Activated CD8-positive, alpha-beta memory T cell treated with anti-CD3 and anti-CD28 coated beads for 24 hours (primary cell): ENCODE measurements around the gene SENP6.
"Not testable (repeated sequence)": the region's sequence is repeated elsewhere in the genome, so short reads cannot be mapped to it uniquely, and the experiment has no call there.

ENCODE experiments used
- DNase-seq: peaks from one replicate; pipeline ENCODE4 v3.0.0-alpha.2; 2020

Gene SENP6

GRCh38 chr6:75673884-75674283 is 72.2 kb downstream of the SENP6 start:
- no peak for DNase-seq

DNA sequence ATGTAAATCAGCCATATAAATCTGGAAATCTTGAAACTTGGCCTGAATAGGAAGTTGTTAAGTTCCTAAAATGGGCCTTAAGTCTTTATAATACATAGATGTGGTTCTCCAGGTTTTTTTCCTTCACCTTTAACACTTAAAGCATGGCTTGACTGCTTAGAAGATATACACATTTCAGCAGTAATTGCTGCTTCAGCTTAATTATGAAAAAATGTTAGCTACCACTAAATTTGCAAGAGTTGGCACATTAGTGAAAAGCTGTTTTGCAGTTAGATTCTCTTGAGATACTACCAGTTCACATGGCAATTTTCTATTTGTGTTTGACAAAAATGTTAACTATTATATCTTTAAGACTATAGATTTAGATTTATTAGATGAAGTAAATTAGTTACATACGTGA is 74.7 kb downstream of the SENP6 start:
- DNase-seq: no peak

DNA sequence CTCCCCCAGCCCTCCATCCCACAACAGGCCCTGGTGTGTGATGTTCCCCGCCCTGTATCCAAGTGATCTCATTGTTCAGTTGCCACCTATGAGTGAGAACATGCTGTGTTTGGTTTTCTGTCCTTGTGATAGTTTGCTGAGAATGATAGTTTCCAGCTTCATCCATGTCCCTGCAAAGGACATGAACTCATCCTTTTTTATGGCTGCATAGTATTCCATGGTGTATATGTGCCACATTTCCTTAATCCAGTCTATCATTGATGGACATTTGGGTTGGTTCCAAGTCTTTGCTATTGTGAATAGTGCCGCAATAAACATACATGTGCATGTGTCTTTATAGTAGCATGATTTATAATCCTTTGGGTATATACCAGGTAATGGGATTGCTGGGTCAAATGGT is 80.9 kb downstream of the SENP6 start:
- DNase-seq: not testable (repeated sequence)

- DNase-seq: not testable (repeated sequence)
Measured at GRCh38 chr6:75683005-75683404, 81.3 kb downstream of the SENP6 start.

DNA sequence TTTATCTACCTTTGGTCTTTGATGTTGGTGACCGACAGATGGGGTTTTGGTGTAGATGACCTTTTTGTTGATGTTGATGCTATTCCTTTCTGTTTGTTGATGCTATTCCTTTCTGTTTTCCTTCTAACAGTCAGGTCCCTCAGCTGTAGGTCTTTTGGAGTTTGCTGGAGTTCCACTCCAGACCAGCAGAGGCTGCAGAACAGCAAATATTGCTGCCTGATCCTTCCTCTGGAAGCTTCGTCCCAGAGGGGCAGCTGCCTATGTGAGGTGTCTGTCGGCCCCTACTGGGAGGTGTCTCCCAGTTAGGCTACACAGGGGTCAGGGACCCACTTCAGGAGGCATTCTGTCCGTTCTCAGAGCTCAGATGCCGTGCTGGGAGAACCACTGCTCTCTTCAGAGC is 85.9 kb downstream of the SENP6 start:
- not testable (repeated sequence) for DNase-seq

DNA sequence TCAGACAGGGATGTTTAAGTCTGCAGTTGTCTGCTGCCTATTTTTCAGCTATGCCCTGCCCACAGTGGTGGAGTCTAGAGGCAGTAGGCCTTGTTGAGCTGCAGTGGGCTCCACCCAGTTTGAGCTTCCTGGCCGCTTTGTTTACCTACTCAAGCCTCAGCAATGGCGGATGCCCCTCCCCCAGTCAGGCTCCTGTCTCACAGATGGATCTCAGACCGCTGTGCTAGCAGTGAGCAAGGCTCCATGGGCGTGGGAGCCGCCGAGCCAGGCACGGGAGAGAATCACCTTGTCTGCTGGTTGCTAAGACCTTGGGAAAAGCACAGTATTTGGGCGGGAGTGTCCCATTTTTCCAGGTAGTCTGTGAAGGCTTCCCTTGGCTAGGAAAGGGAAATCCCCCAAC is 86.3 kb downstream of the SENP6 start:
- not testable (repeated sequence) for DNase-seq

DNA sequence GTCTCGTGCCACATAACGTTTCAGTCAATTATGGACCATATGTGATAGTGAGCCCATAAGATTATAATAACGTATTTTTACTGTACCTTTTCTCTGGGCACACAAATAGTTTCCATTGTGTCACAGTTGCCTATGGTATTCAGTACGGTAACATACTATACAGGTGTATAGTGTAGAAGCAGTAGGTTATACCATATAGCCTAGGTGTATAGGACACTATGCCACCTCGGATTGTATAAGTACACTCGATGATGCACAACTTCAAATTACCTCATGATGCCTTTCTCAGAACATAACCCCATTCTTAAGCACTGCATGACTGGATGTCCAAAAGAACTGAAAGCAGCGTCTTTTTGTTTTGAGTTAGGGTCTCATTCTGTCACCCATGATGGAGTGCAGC is 87.9 kb downstream of the SENP6 start:
- no peak for DNase-seq

- DNase-seq: no peak
Measured at GRCh38 chr6:75691012-75691411, 89.3 kb downstream of the SENP6 start.

DNA sequence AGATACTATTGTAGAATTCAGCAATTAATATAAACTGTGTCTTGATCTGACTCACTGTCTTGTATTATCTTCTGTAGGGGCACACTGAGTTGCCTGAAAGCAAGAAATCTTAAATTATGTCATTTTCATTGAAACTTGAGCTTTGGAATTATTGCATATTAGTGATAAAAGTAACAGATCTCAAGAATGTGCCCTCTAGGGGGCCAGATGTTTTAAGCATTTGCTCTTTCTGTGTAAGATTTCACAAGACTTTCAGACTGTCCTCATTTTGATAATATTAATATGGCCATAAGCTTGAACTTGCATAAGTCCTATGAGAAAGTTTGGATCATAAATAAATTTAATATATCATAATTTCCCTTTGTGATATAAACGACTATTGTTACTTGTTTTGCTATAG is 91.9 kb downstream of the SENP6 start:
- no peak for DNase-seq

GRCh38 chr6:75694406-75694805 is 92.7 kb downstream of the SENP6 start:
- DNase-seq: no peak

DNA sequence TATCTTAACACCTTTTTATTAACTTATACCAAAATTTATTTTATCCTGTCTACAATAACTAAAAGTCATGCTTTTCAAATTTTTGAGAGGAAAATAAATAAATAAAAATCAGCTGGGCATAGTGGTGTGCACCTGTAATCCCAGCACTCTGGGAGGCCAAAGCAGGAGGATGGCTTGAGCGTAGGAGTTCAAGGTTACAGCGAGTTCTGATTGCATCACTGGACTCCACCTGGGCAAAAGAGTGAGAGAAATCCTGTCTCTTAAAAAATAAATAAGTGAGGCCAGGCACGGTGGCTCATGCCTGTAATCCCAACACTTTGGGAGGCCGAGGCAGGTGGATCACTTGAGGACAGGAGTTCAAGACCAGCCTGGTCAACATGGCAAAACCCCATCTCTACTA is 106.7 kb downstream of the SENP6 start:
- DNase-seq: not testable (repeated sequence)

- no peak for DNase-seq
Measured at GRCh38 chr6:75711173-75711572, 109.5 kb downstream of the SENP6 start.

GRCh38 chr6:75719133-75719532 is 117.5 kb downstream of the SENP6 start:
- no peak for DNase-seq

DNA sequence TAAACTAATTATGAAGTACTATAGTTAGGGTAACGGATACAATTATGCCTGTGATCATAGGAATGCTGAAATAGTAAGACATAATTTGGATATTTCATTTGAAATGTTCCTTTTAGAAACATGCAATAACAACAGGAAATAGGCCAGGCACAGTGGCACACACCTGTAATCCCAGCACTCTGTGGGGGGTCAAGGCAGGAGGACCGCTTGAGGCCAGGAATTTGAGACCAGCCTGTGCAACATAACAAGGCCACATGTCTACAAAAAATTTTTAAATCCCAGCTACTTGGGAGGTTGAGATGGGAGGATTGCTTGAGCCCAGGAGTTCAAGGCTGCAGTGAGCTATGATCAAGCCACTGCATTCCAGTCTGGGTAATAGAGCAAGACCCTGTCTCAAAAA is 121.7 kb downstream of the SENP6 start:
- DNase-seq: no peak

DNA sequence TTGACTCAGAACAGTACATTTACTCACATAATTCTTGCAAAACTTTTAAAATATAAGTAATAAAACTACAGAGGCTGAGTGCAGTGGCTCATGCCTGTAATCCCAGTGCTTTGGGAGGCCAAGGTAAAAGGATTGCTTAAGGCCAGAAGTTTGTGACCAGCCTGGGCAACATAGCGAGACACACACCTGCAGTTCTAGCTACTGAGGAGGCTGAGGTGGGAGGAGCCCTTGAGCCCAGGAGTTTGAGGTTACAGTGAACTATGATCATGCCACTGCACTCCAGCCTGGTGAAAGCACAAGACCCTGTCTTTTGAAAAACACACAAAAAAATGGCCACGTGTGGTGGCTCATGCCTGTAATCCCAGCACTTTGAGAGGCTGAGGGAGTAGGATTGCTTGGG is 125.5 kb downstream of the SENP6 start:
- DNase-seq: no peak

DNA sequence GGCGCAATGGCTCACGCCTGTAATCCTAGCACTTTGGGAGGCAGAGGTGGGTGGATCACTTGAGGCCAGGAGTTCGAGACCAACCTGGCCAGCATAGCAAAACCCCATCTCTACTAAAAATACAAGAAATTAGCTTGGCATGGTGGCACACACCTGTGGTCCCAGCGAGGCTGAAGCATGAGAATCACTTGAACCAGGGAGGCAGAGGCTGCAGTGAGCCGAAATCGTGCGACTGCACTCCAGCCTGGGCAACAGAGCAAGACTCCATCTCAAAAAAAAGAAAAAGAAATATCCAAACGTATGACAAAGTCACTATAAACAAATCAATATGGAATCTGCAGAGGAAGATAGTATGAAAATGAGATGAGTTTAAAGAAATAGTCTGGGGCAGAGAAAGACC is 129.3 kb downstream of the SENP6 start:
- not testable (repeated sequence) for DNase-seq

DNA sequence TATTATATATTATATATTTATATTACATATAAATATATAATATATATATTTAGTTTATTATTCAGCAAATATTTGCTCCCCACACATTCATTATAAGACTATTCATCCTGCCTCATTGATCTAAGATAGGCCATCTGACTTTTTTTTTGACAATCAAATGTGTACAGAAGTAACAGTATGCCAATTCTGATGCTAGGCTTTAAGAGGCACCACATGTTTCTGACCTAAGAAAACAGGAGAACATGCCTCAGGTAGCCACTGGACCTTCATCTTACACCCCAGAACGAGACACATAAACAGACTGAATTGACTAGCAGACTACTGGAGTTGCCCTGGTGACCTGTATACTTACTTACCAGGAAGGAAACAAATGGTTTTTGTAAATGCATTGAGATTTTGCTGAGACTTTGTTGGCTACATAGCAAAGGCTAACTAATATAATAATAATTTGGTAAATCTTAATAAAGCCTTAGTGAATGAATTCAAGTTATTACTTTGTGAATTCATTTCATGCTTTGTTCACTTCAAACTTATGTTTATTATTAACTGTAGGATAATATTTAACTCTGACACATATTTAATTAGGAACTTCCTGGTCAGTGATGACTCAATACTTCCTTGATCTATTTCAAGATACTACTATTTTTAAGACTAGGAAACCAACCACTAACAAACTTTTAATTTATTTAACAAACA is 134.0 kb downstream of the SENP6 start:
- no peak for DNase-seq

- DNase-seq: no peak
Measured at GRCh38 chr6:75743971-75744370, 142.3 kb downstream of the SENP6 start.

DNA sequence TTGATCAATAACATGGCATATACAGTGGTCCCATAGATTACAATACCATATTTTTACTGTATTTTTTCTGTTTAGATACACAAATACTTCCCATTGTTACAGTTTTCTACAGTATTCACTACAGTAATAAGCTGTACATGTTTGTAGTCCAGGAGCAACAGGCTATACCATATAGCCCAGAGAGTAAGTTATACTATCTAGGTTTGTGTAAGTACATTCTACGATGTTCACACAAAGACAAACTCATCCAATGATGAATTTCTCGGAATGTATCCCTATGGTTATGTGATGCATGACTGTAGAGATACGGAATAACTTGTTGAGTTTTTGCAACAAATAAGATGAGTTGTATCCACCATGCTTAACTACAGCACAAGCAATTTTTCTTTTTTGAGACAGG is 143.7 kb downstream of the SENP6 start:
- DNase-seq: no peak

DNA sequence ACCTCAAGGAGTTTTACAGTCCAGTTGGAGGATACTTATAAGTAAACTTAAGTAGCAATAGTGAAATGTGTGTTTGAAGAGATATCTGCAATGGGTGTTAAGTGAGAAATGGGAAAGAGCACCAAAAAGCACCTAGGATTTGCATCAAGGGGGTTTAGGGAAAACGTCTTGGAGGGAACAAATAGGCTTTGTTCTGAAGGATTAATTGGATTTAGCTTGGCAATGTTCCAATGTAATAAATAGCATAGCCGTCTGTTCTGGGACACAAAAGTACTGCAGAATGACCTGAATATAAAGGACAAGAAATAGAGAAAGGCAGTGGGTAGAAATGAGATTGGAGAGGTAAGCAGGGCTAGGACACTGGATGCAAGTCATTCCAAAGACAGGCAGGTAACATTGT is 144.5 kb downstream of the SENP6 start:
- no peak for DNase-seq

GRCh38 chr6:75747152-75747992 is 145.7 kb downstream of the SENP6 start:
- DNase-seq: no peak

GRCh38 chr6:75748003-75748742 is 146.5 kb downstream of the SENP6 start:
- no peak for DNase-seq

GRCh38 chr6:75748743-75749538 is 147.3 kb downstream of the SENP6 start, which contains the start of gene MYO6:
Gene MYO6, plus strand, starts transcription at chr6:75749239. Its CDS starts 68,309 bp downstream, at chr6:75817548.
- peak; percentile 74 for DNase-seq
